Kidney (tissue), 14 donors: ENCODE results near the gene RNF157. TPM values are rescaled to one million over a fixed set of nuclear protein-coding genes. Genes with fewer than 3 reads are reported as not detected.
A peak's percentile ranks its signal among the peaks of the same experiment; 100 is the strongest.

Experiments used
- DNase-seq, 5 donors: peaks; one replicate each; pipeline ENCODE4 v3.0.0-alpha.2; 2013 to 2020
- FAIRE-seq: peaks from 2 replicates; lab custom pipeline; 2012; peaks lifted over from hg19 to GRCh38; lab: Jason Lieb, UNC
- H3K27ac ChIP-seq, 2 donors: one replicate each; pipeline ENCODE4 v1.7.0; 2013; ENCODE audit warnings: low read depth in 2 of 2, low read length in 2 of 2, inconsistent platforms in 1 of 2
- H3K27me3 ChIP-seq: one replicate; pipeline ENCODE4 v1.7.1; 2013; ENCODE audit warnings: low read length, inconsistent platforms; ENCODE audit not compliant: control insufficient read depth, insufficient read depth
- H3K36me3 ChIP-seq, 3 donors: one replicate each; pipeline versions ENCODE4 v1.7.0 to v1.7.1; 2013; ENCODE audit warnings: low read length in 3 of 3, control low read depth in 1 of 3, inconsistent platforms in 1 of 3; ENCODE audit not compliant: insufficient read depth in 3 of 3, control insufficient read depth in 2 of 3
- H3K4me1 ChIP-seq, 3 donors: one replicate each; pipeline versions ENCODE4 v1.7.0 to v1.7.1; 2013; ENCODE audit warnings: low read length in 3 of 3, inconsistent platforms in 1 of 3, low read depth in 1 of 3; ENCODE audit not compliant: control insufficient read depth in 2 of 3, insufficient read depth in 2 of 3
- H3K4me3 ChIP-seq, 3 donors: one replicate each; pipeline versions ENCODE4 v1.7.0 to v1.8.1; 2013; ENCODE audit warnings: low read length in 3 of 3, control low read depth in 1 of 3, inconsistent platforms in 1 of 3
- H3K9ac ChIP-seq, 3 donors: one replicate each; pipeline versions ENCODE4 v1.7.0 to v1.7.1; 2013; ENCODE audit warnings: low read length in 3 of 3, control low read depth in 1 of 3, inconsistent platforms in 1 of 3
- H3K9me3 ChIP-seq, 3 donors: one replicate each; pipeline versions ENCODE4 v1.7.0 to v1.7.1; 2013; ENCODE audit warnings: low read length in 3 of 3, control low read depth in 1 of 3, inconsistent platforms in 1 of 3; ENCODE audit not compliant: control insufficient read depth in 2 of 3, insufficient read depth in 1 of 3
- intact Hi-C: fragments of 100-400 bp; cut with DNase I; formaldehyde crosslinking; loops from one replicate; pipeline ENCODE4 v1.11.1; 2022
- polyA plus RNA-seq: library from polyadenylated mRNA; stranded (reverse); fragments of 350-450 nt; fragmentation: Illumina TruSeq; extraction: RNeasy Lipid Tissue Mini Kit (QIAGEN cat#74804); gene quantifications from one replicate; pipeline ENCODE4 v1.2.3, GENCODE V29; 2014; ENCODE audit warnings: low read depth, low replicate concordance; ENCODE audit not compliant: insufficient read depth
- total RNA-seq: library from RNA; stranded (reverse); fragmentation: NEBNext Ultra II Directional; extraction: Animal tissue kit (Norgen Biotek cat#: 25700); gene quantifications from one replicate; pipeline ENCODE4 v1.2.1, GENCODE V29; 2021
- TF ChIP-seq, protein P1 (sequence below): IDR thresholded peaks from 3 replicates; pipeline ENCODE4 v1.5.1; 2012; ENCODE audit warnings: mild to moderate bottlenecking, moderate library complexity, borderline replicate concordance; ENCODE audit not compliant: insufficient read depth; ENCODE audit errors: extremely low read depth
- donor health status: control.
- donor health status: control.
- donor health status: control.
- donor health status: control.
- donor health status: control.
- donor health status: DM: yes; HTN: yes; CAD: no.
- donor health status: Normal renal cell carcinoma (clear cell type).

The RNF157 gene
- total and polyA plus RNA-seq, 2 donors from 2014 or later: 4.8 to 12.4 TPM

DNA sequence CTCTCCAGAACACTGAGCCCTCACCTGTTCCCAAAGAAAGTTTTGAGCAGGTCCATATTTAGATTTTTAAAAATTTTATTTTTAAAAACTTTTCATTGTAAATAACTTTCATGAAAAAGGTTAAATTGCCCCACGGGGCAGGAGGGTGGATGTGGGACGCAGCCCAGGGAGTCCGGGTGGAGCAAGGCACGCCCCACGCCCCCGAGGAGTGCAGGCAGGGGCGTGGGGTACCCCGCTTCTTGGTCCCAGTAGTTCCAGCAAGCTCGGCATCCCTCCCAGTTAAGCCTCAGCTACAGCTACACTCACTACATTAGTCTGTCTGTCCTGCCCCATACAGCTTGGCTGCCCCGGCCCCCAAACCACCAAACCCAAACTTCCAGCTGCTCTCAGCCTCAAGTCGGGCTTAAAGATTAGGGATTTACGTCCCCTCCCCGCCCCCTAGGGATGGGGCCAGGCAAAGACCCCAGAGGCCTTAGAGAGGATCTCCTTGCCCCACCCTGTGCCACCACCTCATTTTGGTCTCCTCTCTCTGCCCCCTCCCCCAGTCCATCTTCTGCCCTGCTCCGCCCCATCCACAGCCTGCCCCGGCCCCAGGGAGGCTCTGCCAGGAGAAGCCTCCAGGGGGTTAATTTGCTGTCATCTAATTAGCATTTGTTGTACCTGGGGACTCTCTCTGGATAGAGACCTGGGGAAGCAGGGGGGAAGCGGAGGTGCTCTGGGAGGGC, 103.9 kb downstream of the RNF157 start:
- no peaks in the 10 kb centered on the region for H3K36me3 ChIP-seq
- TF ChIP-seq, protein P1, sequence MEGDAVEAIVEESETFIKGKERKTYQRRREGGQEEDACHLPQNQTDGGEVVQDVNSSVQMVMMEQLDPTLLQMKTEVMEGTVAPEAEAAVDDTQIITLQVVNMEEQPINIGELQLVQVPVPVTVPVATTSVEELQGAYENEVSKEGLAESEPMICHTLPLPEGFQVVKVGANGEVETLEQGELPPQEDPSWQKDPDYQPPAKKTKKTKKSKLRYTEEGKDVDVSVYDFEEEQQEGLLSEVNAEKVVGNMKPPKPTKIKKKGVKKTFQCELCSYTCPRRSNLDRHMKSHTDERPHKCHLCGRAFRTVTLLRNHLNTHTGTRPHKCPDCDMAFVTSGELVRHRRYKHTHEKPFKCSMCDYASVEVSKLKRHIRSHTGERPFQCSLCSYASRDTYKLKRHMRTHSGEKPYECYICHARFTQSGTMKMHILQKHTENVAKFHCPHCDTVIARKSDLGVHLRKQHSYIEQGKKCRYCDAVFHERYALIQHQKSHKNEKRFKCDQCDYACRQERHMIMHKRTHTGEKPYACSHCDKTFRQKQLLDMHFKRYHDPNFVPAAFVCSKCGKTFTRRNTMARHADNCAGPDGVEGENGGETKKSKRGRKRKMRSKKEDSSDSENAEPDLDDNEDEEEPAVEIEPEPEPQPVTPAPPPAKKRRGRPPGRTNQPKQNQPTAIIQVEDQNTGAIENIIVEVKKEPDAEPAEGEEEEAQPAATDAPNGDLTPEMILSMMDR: no peak
- H3K27ac ChIP-seq: no peak overlapping the region
- FAIRE-seq: no peak
- H3K4me1 ChIP-seq: peaks cover 0 to 15% (median 10%) of the 10 kb centered on the region in 3 donors
- peak in 1 of 5 donors; percentile 53 for DNase-seq
- H3K4me3 ChIP-seq: no peak overlapping the region
- H3K9me3 ChIP-seq: no peaks in the 10 kb centered on the region
- H3K27me3 ChIP-seq: peaks cover 11% of the 10 kb centered on the region
- intact Hi-C loops: no loop called here
- no peak overlapping the region for H3K9ac ChIP-seq

DNA sequence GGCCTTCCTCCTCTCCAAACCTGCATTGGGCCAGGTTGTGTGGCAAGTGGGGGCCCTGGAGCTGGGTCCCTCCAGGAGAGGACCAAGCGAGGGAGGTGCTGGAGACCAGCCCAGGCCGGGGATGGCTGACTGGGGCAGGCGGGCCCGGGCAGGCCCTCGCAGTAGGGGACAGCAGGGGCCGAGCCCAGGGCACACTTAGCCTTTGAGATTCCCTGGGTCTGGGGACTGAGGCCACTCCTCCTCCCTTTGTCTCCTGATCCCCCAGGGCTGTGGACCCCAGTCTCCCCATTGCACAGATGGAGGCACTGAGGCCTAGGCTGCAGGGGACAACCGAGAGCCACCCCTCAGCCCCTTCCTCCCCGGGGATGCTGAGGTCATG, 104.5 kb downstream of the RNF157 start:
- Histone ChIP-seq H3K27me3 (peaks cover 11% of the 10 kb centered on the region), H3K36me3 (no peaks in the 10 kb centered on the region), H3K9me3 (no peaks in the 10 kb centered on the region), H3K9ac (no peak overlapping the region), H3K27ac (no peak overlapping the region), H3K4me1 (peaks cover 0 to 14% (median 10%) of the 10 kb centered on the region in 3 donors), H3K4me3 (no peak overlapping the region)
- DNase-seq (no peak), FAIRE-seq (no peak)
- intact Hi-C loops: no loop called here
- TF ChIP-seq, protein P1: no peak

DNA sequence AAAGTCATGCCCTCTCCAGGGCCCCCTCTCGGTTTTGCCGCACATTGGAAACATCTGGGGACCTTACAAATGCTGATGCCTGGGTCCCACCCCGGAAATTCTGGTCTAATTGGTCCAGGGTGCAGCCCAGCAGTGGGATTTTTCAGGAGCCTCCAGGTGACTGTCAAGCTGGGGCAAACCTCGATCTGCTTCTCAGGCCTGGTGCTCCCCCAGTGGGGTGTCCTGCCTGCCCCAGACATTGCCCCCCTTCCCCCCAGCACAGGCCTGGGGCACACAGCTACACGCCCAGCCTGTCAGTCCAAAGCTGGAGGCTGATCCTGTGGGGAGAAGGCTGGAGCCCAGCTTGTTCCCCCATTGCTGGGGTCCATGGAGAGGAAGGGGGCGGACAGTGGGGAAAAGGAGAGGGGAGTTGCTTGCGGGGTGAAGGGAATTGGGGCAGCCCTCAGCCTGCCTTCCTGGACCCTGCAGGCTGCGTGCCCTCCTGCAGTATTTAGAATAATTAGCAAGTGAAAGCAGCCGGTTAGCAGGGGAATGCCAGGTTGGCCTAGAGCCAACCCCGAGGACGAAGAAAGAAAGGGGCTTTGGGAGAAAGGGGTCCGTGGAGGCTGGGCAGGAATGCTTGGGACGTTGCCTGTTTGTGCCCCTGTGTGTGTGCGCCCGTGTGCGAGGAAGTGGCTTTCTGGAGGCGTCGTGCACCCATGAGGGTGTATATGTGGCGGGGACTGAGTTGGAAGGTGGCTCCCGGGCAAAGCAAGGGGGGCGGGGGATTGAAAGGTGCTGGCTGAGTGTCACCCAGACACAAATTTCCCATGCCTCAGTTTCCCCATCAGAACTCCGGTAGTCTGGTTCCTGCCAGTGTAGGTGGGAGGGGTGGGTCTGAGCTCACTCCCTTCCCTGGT, 105.1 kb downstream of the RNF157 start:
- Histone ChIP-seq H3K36me3 (no peaks in the 10 kb centered on the region), H3K4me1 (peaks cover 0 to 12% (median 10%) of the 10 kb centered on the region in 3 donors), H3K27ac (no peak overlapping the region), H3K9me3 (no peaks in the 10 kb centered on the region), H3K9ac (no peak overlapping the region), H3K27me3 (peaks cover 11% of the 10 kb centered on the region), H3K4me3 (no peak overlapping the region)
- TF ChIP-seq, protein P1: no peak
- DNase-seq (peak in 3 of 5 donors; percentile 47 to 60 (median 52)), FAIRE-seq (no peak)
- intact Hi-C loops: no loop called here
